ENCODE measurements around the gene CABYR.
"Not testable (repeated sequence)": the region's sequence is repeated elsewhere in the genome, so short reads cannot be mapped to it uniquely, and the experiment has no call there.

The CABYR gene

GRCh38 chr18:24140697-24141096, 1.8 kb downstream of the CABYR start:
- no peak overlapping the region for H3K23ac ChIP-seq (ENCODE audit: low read depth, low read length, poor library complexity)
- no peaks in the 10 kb centered on the region for H3K27me3 ChIP-seq (ENCODE audit: control insufficient read depth in 3 of 3, insufficient read depth in 3 of 3, low read depth in 1 of 3, low read length in 3 of 3)
- H3K27ac ChIP-seq (replicated peaks; ENCODE audit: low read length), result no peak overlapping the region
- no peak overlapping the region for H2BK15ac ChIP-seq (ENCODE audit: low read length)
- no CpG with 5 or more reads among the region's 2 CpGs for WGBS, 2 donors (ENCODE audit: extremely low coverage in 2 of 2, insufficient read length in 2 of 2, insufficient replicate concordance in 1 of 2)
- peaks cover 0 to 4% of the 10 kb centered on the region in 2 donors for H3K9me3 ChIP-seq (replicated peaks in 1 of 2; ENCODE audit: control insufficient read depth in 2 of 2, insufficient read depth in 1 of 2, low read depth in 1 of 2, low read length in 2 of 2)
- H2BK120ac ChIP-seq (ENCODE audit: low read depth, low read length), result no peak overlapping the region
- no peak overlapping the region for H3K14ac ChIP-seq (ENCODE audit: low read length)
- no peak overlapping the region for H4K8ac ChIP-seq (ENCODE audit: low read depth, low read length)
- DNase-seq (ENCODE audit: low spot score), result no peak
- H3K4me3 ChIP-seq (ENCODE audit: low read length in 2 of 2), result no peak overlapping the region
- H3K4me2 ChIP-seq (ENCODE audit: insufficient read depth, low read length, poor library complexity, severe bottlenecking), result no peak overlapping the region
- H2AK5ac ChIP-seq (ENCODE audit: low read depth, low read length), result no peak overlapping the region
- no peak overlapping the region for H3K9ac ChIP-seq (ENCODE audit: low read depth, low read length, poor library complexity)
- no peak overlapping the region for H2AFZ ChIP-seq (ENCODE audit: low read length)
- H3K4me1 ChIP-seq (ENCODE audit: control insufficient read depth in 2 of 2, insufficient read depth in 1 of 2, low read depth in 1 of 2, low read length in 2 of 2), result peaks cover 0 to 4% of the 10 kb centered on the region in 2 donors
- no peak overlapping the region for H3K18ac ChIP-seq (ENCODE audit: low read length)
- H2BK12ac ChIP-seq (ENCODE audit: low read length), result no peak overlapping the region
- no peak overlapping the region for H4K91ac ChIP-seq (ENCODE audit: low read depth, low read length, poor library complexity)
- H3K4ac ChIP-seq (ENCODE audit: low read length), result no peak overlapping the region
- no peak overlapping the region for H2BK5ac ChIP-seq (ENCODE audit: low read length)
- no peaks in the 10 kb centered on the region for H3K79me1 ChIP-seq (ENCODE audit: low read depth, low read length)
- H3K36me3 ChIP-seq (replicated peaks in 1 of 2; ENCODE audit: control insufficient read depth in 2 of 2, insufficient read depth in 2 of 2, low read length in 2 of 2), result no peaks in the 10 kb centered on the region

- H2AK5ac ChIP-seq (ENCODE audit: low read depth, low read length), result no peak overlapping the region
- no peak overlapping the region for H3K18ac ChIP-seq (ENCODE audit: low read length)
- no peak overlapping the region for H4K8ac ChIP-seq (ENCODE audit: low read depth, low read length)
- peaks cover 0 to 4% of the 10 kb centered on the region in 2 donors for H3K9me3 ChIP-seq (replicated peaks in 1 of 2; ENCODE audit: control insufficient read depth in 2 of 2, insufficient read depth in 1 of 2, low read depth in 1 of 2, low read length in 2 of 2)
- H4K91ac ChIP-seq (ENCODE audit: low read depth, low read length, poor library complexity), result no peak overlapping the region
- H3K36me3 ChIP-seq (replicated peaks in 1 of 2; ENCODE audit: control insufficient read depth in 2 of 2, insufficient read depth in 2 of 2, low read length in 2 of 2), result no peaks in the 10 kb centered on the region
- no peak overlapping the region for H2BK15ac ChIP-seq (ENCODE audit: low read length)
- H2BK5ac ChIP-seq (ENCODE audit: low read length), result no peak overlapping the region
- no peak for DNase-seq (ENCODE audit: low spot score)
- peaks cover 0 to 4% of the 10 kb centered on the region in 2 donors for H3K4me1 ChIP-seq (ENCODE audit: control insufficient read depth in 2 of 2, insufficient read depth in 1 of 2, low read depth in 1 of 2, low read length in 2 of 2)
- H3K4me2 ChIP-seq (ENCODE audit: insufficient read depth, low read length, poor library complexity, severe bottlenecking), result no peak overlapping the region
- H3K9ac ChIP-seq (ENCODE audit: low read depth, low read length, poor library complexity), result no peak overlapping the region
- no peak overlapping the region for H3K14ac ChIP-seq (ENCODE audit: low read length)
- H2BK12ac ChIP-seq (ENCODE audit: low read length), result no peak overlapping the region
- H3K27me3 ChIP-seq (ENCODE audit: control insufficient read depth in 3 of 3, insufficient read depth in 3 of 3, low read depth in 1 of 3, low read length in 3 of 3), result no peaks in the 10 kb centered on the region
- no peak overlapping the region for H3K4me3 ChIP-seq (ENCODE audit: low read length in 2 of 2)
- no peak overlapping the region for H3K4ac ChIP-seq (ENCODE audit: low read length)
- H3K27ac ChIP-seq (replicated peaks; ENCODE audit: low read length), result no peak overlapping the region
- H2BK120ac ChIP-seq (ENCODE audit: low read depth, low read length), result no peak overlapping the region
- H3K23ac ChIP-seq (ENCODE audit: low read depth, low read length, poor library complexity), result no peak overlapping the region
- no peaks in the 10 kb centered on the region for H3K79me1 ChIP-seq (ENCODE audit: low read depth, low read length)
- H2AFZ ChIP-seq (ENCODE audit: low read length), result no peak overlapping the region
Measured at GRCh38 chr18:24142376-24142775, 3.5 kb downstream of the CABYR start.

- not testable (repeated sequence) for H3K27me3 ChIP-seq (ENCODE audit: control insufficient read depth in 3 of 3, insufficient read depth in 3 of 3, low read depth in 1 of 3, low read length in 3 of 3); H3K14ac ChIP-seq (ENCODE audit: low read length); H3K18ac ChIP-seq (ENCODE audit: low read length); H2AFZ ChIP-seq (ENCODE audit: low read length); H3K4me2 ChIP-seq (ENCODE audit: insufficient read depth, low read length, poor library complexity, severe bottlenecking); H3K4me1 ChIP-seq (ENCODE audit: control insufficient read depth in 2 of 2, insufficient read depth in 1 of 2, low read depth in 1 of 2, low read length in 2 of 2); DNase-seq (ENCODE audit: low spot score); H3K79me1 ChIP-seq (ENCODE audit: low read depth, low read length); H2AK5ac ChIP-seq (ENCODE audit: low read depth, low read length); H4K91ac ChIP-seq (ENCODE audit: low read depth, low read length, poor library complexity); H3K9me3 ChIP-seq (replicated peaks in 1 of 2; ENCODE audit: control insufficient read depth in 2 of 2, insufficient read depth in 1 of 2, low read depth in 1 of 2, low read length in 2 of 2); H3K23ac ChIP-seq (ENCODE audit: low read depth, low read length, poor library complexity); H2BK15ac ChIP-seq (ENCODE audit: low read length); H3K27ac ChIP-seq (replicated peaks; ENCODE audit: low read length); H4K8ac ChIP-seq (ENCODE audit: low read depth, low read length); H2BK5ac ChIP-seq (ENCODE audit: low read length); H3K4me3 ChIP-seq (ENCODE audit: low read length in 2 of 2); H2BK120ac ChIP-seq (ENCODE audit: low read depth, low read length); H3K4ac ChIP-seq (ENCODE audit: low read length); H2BK12ac ChIP-seq (ENCODE audit: low read length); H3K9ac ChIP-seq (ENCODE audit: low read depth, low read length, poor library complexity)
- no CpG with 5 or more reads among the region's 28 CpGs for WGBS, 2 donors (ENCODE audit: extremely low coverage in 2 of 2, insufficient read length in 2 of 2, insufficient replicate concordance in 1 of 2)
- H3K36me3 ChIP-seq (replicated peaks in 1 of 2; ENCODE audit: control insufficient read depth in 2 of 2, insufficient read depth in 2 of 2, low read length in 2 of 2), result peaks cover 4 to 14% of the 10 kb centered on the region in 2 donors
Measured at GRCh38 chr18:24149591-24149990, 10.7 kb downstream of the CABYR start.

GRCh38 chr18:24153397-24153796, 14.5 kb downstream of the CABYR start:
- Histone ChIP-seq H4K91ac (ENCODE audit: low read depth, low read length, poor library complexity) (no peak overlapping the region), H3K9ac (ENCODE audit: low read depth, low read length, poor library complexity) (no peak overlapping the region), H3K9me3 (replicated peaks in 1 of 2; ENCODE audit: control insufficient read depth in 2 of 2, insufficient read depth in 1 of 2, low read depth in 1 of 2, low read length in 2 of 2) (no peaks in the 10 kb centered on the region), H3K36me3 (replicated peaks in 1 of 2; ENCODE audit: control insufficient read depth in 2 of 2, insufficient read depth in 2 of 2, low read length in 2 of 2) (peaks cover 8 to 41% of the 10 kb centered on the region in 2 donors), H3K27me3 (ENCODE audit: control insufficient read depth in 3 of 3, insufficient read depth in 3 of 3, low read depth in 1 of 3, low read length in 3 of 3) (no peaks in the 10 kb centered on the region), H2BK15ac (ENCODE audit: low read length) (no peak overlapping the region), H2AK5ac (ENCODE audit: low read depth, low read length) (no peak overlapping the region), H3K4me2 (ENCODE audit: insufficient read depth, low read length, poor library complexity, severe bottlenecking) (no peak overlapping the region), H3K18ac (ENCODE audit: low read length) (no peak overlapping the region), H2AFZ (ENCODE audit: low read length) (no peak overlapping the region), H4K8ac (ENCODE audit: low read depth, low read length) (no peak overlapping the region), H3K4me1 (ENCODE audit: control insufficient read depth in 2 of 2, insufficient read depth in 1 of 2, low read depth in 1 of 2, low read length in 2 of 2) (peaks cover 0 to 1% of the 10 kb centered on the region in 2 donors), H3K4ac (ENCODE audit: low read length) (no peak overlapping the region), H3K23ac (ENCODE audit: low read depth, low read length, poor library complexity) (no peak overlapping the region), H3K14ac (ENCODE audit: low read length) (no peak overlapping the region), H3K79me1 (ENCODE audit: low read depth, low read length) (no peaks in the 10 kb centered on the region), H2BK5ac (ENCODE audit: low read length) (no peak overlapping the region), H2BK120ac (ENCODE audit: low read depth, low read length) (no peak overlapping the region), H3K4me3 (ENCODE audit: low read length in 2 of 2) (no peak overlapping the region), H2BK12ac (ENCODE audit: low read length) (no peak overlapping the region), H3K27ac (replicated peaks; ENCODE audit: low read length) (no peak overlapping the region)
- no peak for DNase-seq (ENCODE audit: low spot score)
- WGBS, 2 donors (ENCODE audit: extremely low coverage in 2 of 2, insufficient read length in 2 of 2, insufficient replicate concordance in 1 of 2), result no CpG with 5 or more reads among the region's 3 CpGs

Measured in neuronal stem cell (in vitro differentiated cells).